Right lobe of liver (tissue), 4 donors: ENCODE results near the gene APOL3.

Experiments used
- POLR2A ChIP-seq: fragments of 450-650 bp; IDR thresholded peaks from one replicate; pipeline ENCODE4 v1.6.1; 2017; ENCODE audit warnings: antibody characterized with exemption, mild to moderate bottlenecking
- TF ChIP-seq, protein P1 (sequence below), 4 donors: fragments of 200-600 bp in 3 of 4; fragments of 450-650 bp in 1 of 4; IDR thresholded peaks; one replicate each; pipeline versions ENCODE4 v1.5.1 to v1.8.0; 2016 to 2022; ENCODE audit warnings: antibody characterized with exemption in 4 of 4, mild to moderate bottlenecking in 2 of 4
- donor health status: DM: no; HTN: no; CAD: no.
- donor health status: DM: no; HTN: no; CAD: no.
- donor health status: DM: no; HTN: yes; CAD: no.

DNA sequence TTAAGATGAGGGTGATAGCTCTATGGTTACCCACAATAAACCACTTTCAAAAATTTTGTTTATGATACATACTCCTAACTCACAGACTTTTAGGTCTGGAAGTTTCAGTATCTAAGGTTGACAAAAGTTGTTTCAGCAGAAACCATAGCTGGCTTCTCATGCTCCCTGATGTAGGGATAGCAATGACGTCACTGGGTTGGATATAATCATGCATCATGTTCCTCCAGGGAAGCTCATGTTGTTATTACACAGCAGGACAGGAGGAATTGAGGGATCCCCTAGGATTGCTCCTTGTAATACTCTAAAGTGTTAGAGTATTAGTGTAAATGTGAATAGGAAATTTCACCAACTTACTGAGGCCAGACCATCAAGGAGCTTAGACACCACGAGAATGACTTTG lies 23.6 kb downstream of the APOL3 start:
- TF ChIP-seq, protein P1, sequence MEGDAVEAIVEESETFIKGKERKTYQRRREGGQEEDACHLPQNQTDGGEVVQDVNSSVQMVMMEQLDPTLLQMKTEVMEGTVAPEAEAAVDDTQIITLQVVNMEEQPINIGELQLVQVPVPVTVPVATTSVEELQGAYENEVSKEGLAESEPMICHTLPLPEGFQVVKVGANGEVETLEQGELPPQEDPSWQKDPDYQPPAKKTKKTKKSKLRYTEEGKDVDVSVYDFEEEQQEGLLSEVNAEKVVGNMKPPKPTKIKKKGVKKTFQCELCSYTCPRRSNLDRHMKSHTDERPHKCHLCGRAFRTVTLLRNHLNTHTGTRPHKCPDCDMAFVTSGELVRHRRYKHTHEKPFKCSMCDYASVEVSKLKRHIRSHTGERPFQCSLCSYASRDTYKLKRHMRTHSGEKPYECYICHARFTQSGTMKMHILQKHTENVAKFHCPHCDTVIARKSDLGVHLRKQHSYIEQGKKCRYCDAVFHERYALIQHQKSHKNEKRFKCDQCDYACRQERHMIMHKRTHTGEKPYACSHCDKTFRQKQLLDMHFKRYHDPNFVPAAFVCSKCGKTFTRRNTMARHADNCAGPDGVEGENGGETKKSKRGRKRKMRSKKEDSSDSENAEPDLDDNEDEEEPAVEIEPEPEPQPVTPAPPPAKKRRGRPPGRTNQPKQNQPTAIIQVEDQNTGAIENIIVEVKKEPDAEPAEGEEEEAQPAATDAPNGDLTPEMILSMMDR (IDR thresholded peaks at IDR 0.05) = no peak
- no peak for TF ChIP-seq POLR2A
